Posterior vena cava (tissue), 2 donors: Measurements from ENCODE around the gene NFU1. TPM values are rescaled to one million over a fixed set of nuclear protein-coding genes. Genes with fewer than 3 reads are reported as not detected.

ENCODE experiments used
- DNase-seq: peaks from one replicate; pipeline ENCODE4 v3.0.0-alpha.2; 2020; ENCODE audit warnings: low spot score
- intact Hi-C, 2 donors: fragments of 100-400 bp; cut with DNase I; formaldehyde crosslinking; loops; one replicate each; pipeline versions ENCODE4 v1.14.1 to v1.14.2; 2022 to 2023
- long read RNA-seq, 2 donors: library from polyadenylated mRNA; unstranded; transcript quantifications; one replicate each; pipeline ENCODE4 v2.0.0, GENCODE V29; 2020 to 2021
- total RNA-seq, 2 donors: library from RNA; stranded (reverse); fragmentation: NEBNext Ultra II Directional; extraction: Animal tissue kit (Norgen Biotek cat#: 25700); gene quantifications; one replicate each; pipeline ENCODE4 v1.2.1, GENCODE V29; 2021
- donor health status: DM: yes; HTN: yes; CAD: no.
- donor health status: DM: yes; HTN: yes; CAD: no.

The NFU1 gene
- 10 to 100 TPM; 35.3 to 44.0 TPM for total RNA-seq
- long read RNA-seq, donor 1, partial matches to known transcripts = 0 of 2 reads
- long read RNA-seq, donor 1, other reads (novel, unspliced or antisense) = 0 of 2 reads
- long read RNA-seq, donor 2, transcript NFU1-203 (8 exons, 1,467 nt) = major isoform, 7 of 11 reads
- long read RNA-seq, donor 2, partial matches to known transcripts = 0 of 11 reads
- long read RNA-seq, donor 2, other reads (novel, unspliced or antisense) = 3 of 11 reads

- intact Hi-C loops = loop anchor here in 1 of 2 donors (2.0 kb wide), 1 partner anchor 76 kb away; no protein-coding TSS in a partner anchor
- peak; percentile 98 for DNase-seq
Measured at GRCh38 chr2:69436938-69437750, at the start of gene NFU1. Gene NFU1, minus strand, starts transcription at chr2:69437435. Its CDS starts 13 bp downstream, at chr2:69437422.

- intact Hi-C loops = no loop called here
- DNase-seq = no peak
Measured at GRCh38 chr2:69483696-69484095, 46.5 kb upstream of the NFU1 start.

GRCh38 chr2:69483024-69483423 is 45.8 kb upstream of the NFU1 start:
- intact Hi-C loops = no loop called here
- no peak for DNase-seq

GRCh38 chr2:69482471-69482870 is 45.2 kb upstream of the NFU1 start:
- intact Hi-C loops = no loop called here
- DNase-seq = no peak

- intact Hi-C loops = no loop called here
- no peak for DNase-seq
Measured at GRCh38 chr2:69481421-69481820, 44.2 kb upstream of the NFU1 start.

- intact Hi-C loops = no loop called here
- no peak for DNase-seq
Measured at GRCh38 chr2:69477627-69478026, 40.4 kb upstream of the NFU1 start.

- intact Hi-C loops = no loop called here
Measured at GRCh38 chr2:69474688-69475087, 37.5 kb upstream of the NFU1 start.

GRCh38 chr2:69471793-69472192 is 34.6 kb upstream of the NFU1 start:
- no peak for DNase-seq
- intact Hi-C loops = no loop called here

More at GRCh38 chr2:69474688-69475087, 37.5 kb upstream of the NFU1 start:
- no peak for DNase-seq

- no peak for DNase-seq
- intact Hi-C loops = no loop called here
Measured at GRCh38 chr2:69470911-69471310, 33.7 kb upstream of the NFU1 start.

- intact Hi-C loops = no loop called here
- no peak for DNase-seq
Measured at GRCh38 chr2:69469784-69470183, 32.5 kb upstream of the NFU1 start.

GRCh38 chr2:69469375-69469774 is 32.1 kb upstream of the NFU1 start:
- intact Hi-C loops = no loop called here
- no peak for DNase-seq

- no peak for DNase-seq
- intact Hi-C loops = no loop called here
Measured at GRCh38 chr2:69466728-69467127, 29.5 kb upstream of the NFU1 start.

GRCh38 chr2:69465513-69466456 is 28.6 kb upstream of the NFU1 start:
- intact Hi-C loops = no loop called here
- DNase-seq = peak; percentile 90

- intact Hi-C loops = no loop called here
- DNase-seq = peak; percentile 88
Measured at GRCh38 chr2:69464575-69464974, 27.3 kb upstream of the NFU1 start.

GRCh38 chr2:69462780-69463179 is 25.5 kb upstream of the NFU1 start:
- intact Hi-C loops = no loop called here

GRCh38 chr2:69461404-69461803 is 24.2 kb upstream of the NFU1 start:
- DNase-seq = no peak
- intact Hi-C loops = no loop called here

More at GRCh38 chr2:69462780-69463179, 25.5 kb upstream of the NFU1 start:
- no peak for DNase-seq

- intact Hi-C loops = no loop called here
- DNase-seq = no peak
Measured at GRCh38 chr2:69459936-69460335, 22.7 kb upstream of the NFU1 start.

GRCh38 chr2:69456950-69457445 is 19.8 kb upstream of the NFU1 start:
- intact Hi-C loops = loop anchor here in 1 of 2 donors (1.0 kb wide), 1 partner anchor 31 kb away; no protein-coding TSS in a partner anchor

GRCh38 chr2:69456154-69456553 is 18.9 kb upstream of the NFU1 start:
- intact Hi-C loops = loop anchor here in 1 of 2 donors (1.0 kb wide), 1 partner anchor 30 kb away; no protein-coding TSS in a partner anchor
- no peak for DNase-seq

More at GRCh38 chr2:69456950-69457445, 19.8 kb upstream of the NFU1 start:
- DNase-seq = no peak
